ENCODE results near the gene HIGD2A.
"Not testable (repeated sequence)": the region's sequence is repeated elsewhere in the genome, so short reads cannot be mapped to it uniquely, and the experiment has no call there.

Gene HIGD2A

GRCh38 chr5:176396330-176396729 is 7.8 kb downstream of the HIGD2A start:
- DNase-seq: no peak

- no peak for DNase-seq
Measured at GRCh38 chr5:176397736-176398420, 9.3 kb downstream of the HIGD2A start.

GRCh38 chr5:176400382-176401156 is 12.0 kb downstream of the HIGD2A start:
- no peak for DNase-seq

- DNase-seq: no peak
Measured at GRCh38 chr5:176401281-176402205, 13.0 kb downstream of the HIGD2A start.

GRCh38 chr5:176405656-176406435 is 17.3 kb downstream of the HIGD2A start:
- no peak for DNase-seq

GRCh38 chr5:176406436-176407052 is 18.0 kb downstream of the HIGD2A start:
- DNase-seq: no peak

GRCh38 chr5:176407456-176408251 is 19.1 kb downstream of the HIGD2A start:
- no peak for DNase-seq

- DNase-seq: not testable (repeated sequence)
Measured at GRCh38 chr5:176408252-176408573, 19.7 kb downstream of the HIGD2A start.

GRCh38 chr5:176408590-176408989 is 20.0 kb downstream of the HIGD2A start:
- no peak for DNase-seq

- no peak for DNase-seq
Measured at GRCh38 chr5:176409765-176410164, 21.2 kb downstream of the HIGD2A start.

- DNase-seq: no peak
Measured at GRCh38 chr5:176410486-176411180, 22.1 kb downstream of the HIGD2A start.

- DNase-seq: no peak
Measured at GRCh38 chr5:176412517-176413254, 24.1 kb downstream of the HIGD2A start.

- DNase-seq: no peak
Measured at GRCh38 chr5:176413255-176413565, 24.7 kb downstream of the HIGD2A start.

GRCh38 chr5:176413709-176414191 is 25.2 kb downstream of the HIGD2A start:
- DNase-seq: no peak

GRCh38 chr5:176414704-176415103 is 26.2 kb downstream of the HIGD2A start:
- DNase-seq: no peak

GRCh38 chr5:176415240-176415951 is 26.8 kb downstream of the HIGD2A start:
- no peak for DNase-seq

GRCh38 chr5:176415952-176416924 is 27.7 kb downstream of the HIGD2A start, which contains the start of gene CLTB:
Gene CLTB, minus strand, starts transcription at chr5:176416539. Its CDS starts 176 bp downstream, at chr5:176416363.
- DNase-seq: peak; percentile 90

- no peak for DNase-seq
Measured at GRCh38 chr5:176416965-176417364, 28.4 kb downstream of the HIGD2A start.
